Smooth muscle cell (in vitro differentiated cells): Measurements from ENCODE around the gene FKBP1A. TPM values are rescaled to one million over a fixed set of nuclear protein-coding genes. Genes with fewer than 3 reads are reported as not detected.

Source experiments
- DNase-seq: peaks from one replicate; lab custom pipeline; 2025; ENCODE audit not compliant: unreplicated experiment; lab: John Stamatoyannopoulos, UW
- H2AFZ ChIP-seq: fragments of 200-600 bp; sonication (generic); 2 replicates; pipeline ENCODE4 v1.6.0; 2016; ENCODE audit warnings: antibody characterized with exemption, low read depth, mild to moderate bottlenecking
- H3F3A ChIP-seq: fragments of 200-600 bp; sonication (generic); 2 replicates; pipeline ENCODE4 v1.6.0; 2017; ENCODE audit warnings: antibody characterized with exemption, low read depth
- H3K27ac ChIP-seq: fragments of 200-600 bp; sonication (generic); 2 replicates; pipeline ENCODE4 v1.5.1; 2016; ENCODE audit warnings: low read depth, mild to moderate bottlenecking
- H3K27me3 ChIP-seq: fragments of 200-600 bp; sonication (generic); 2 replicates; pipeline ENCODE4 v1.6.1; 2016; ENCODE audit warnings: low read depth, mild to moderate bottlenecking
- H3K36me3 ChIP-seq: fragments of 200-600 bp; sonication (generic); 2 replicates; pipeline ENCODE4 v1.5.1; 2016; ENCODE audit warnings: low read depth
- H3K4me1 ChIP-seq: fragments of 200-600 bp; sonication (generic); 2 replicates; pipeline ENCODE4 v1.5.1; 2016; ENCODE audit warnings: low read depth
- H3K4me2 ChIP-seq: fragments of 200-600 bp; sonication (generic); 2 replicates; pipeline ENCODE4 v1.6.0; 2016; ENCODE audit warnings: mild to moderate bottlenecking
- H3K4me3 ChIP-seq: fragments of 200-600 bp; sonication (generic); 2 replicates; pipeline ENCODE4 v1.5.1; 2016; ENCODE audit warnings: mild to moderate bottlenecking
- H3K79me2 ChIP-seq: fragments of 200-600 bp; sonication (generic); 2 replicates; pipeline ENCODE4 v1.6.0; 2016; ENCODE audit warnings: low read depth, mild to moderate bottlenecking
- H3K9ac ChIP-seq: fragments of 200-600 bp; sonication (generic); 2 replicates; pipeline ENCODE4 v1.6.0; 2016; ENCODE audit warnings: low read depth
- H3K9me3 ChIP-seq: fragments of 200-600 bp; sonication (generic); replicated peaks from 2 replicates; pipeline ENCODE4 v1.5.1; 2016; ENCODE audit warnings: low read depth
- H4K20me1 ChIP-seq: fragments of 200-600 bp; sonication (generic); 2 replicates; pipeline ENCODE4 v1.6.0; 2016; ENCODE audit warnings: low read depth
- CTCF ChIP-seq: fragments of 200-600 bp; sonication (generic); IDR thresholded peaks from 2 replicates; pipeline ENCODE4 v1.5.1; 2017; ENCODE audit warnings: borderline replicate concordance, mild to moderate bottlenecking, antibody characterized with exemption; ENCODE audit not compliant: insufficient read depth, poor library complexity, severe bottlenecking
- WGBS: methylation state at CpG from one replicate; pipeline ENCODE4 v1.1.7; 2016; ENCODE audit warnings: low lambda C conversion rate; 5-methylcytosine and 5-hydroxymethylcytosine counted together
- polyA plus RNA-seq: library from polyadenylated mRNA; unstranded; fragments of >200 nt; fragmentation: Nextera tagmentation; extraction: Ambion mirVana; gene quantifications from 2 replicates; pipeline ENCODE4 v1.2.1, GENCODE V29; 2016
- total RNA-seq: library from RNA; depleted of rRNA; stranded (reverse); fragments of >200 nt; gene quantifications from 2 replicates; pipeline ENCODE4 v1.2.3, GENCODE V29; 2014

The FKBP1A gene
- total RNA-seq (137 and 184 TPM in 2 replicates), polyA plus RNA-seq (150 and 163 TPM in 2 replicates)

- Histone ChIP-seq H3K4me2 (peak within 1 kb of the TSS; percentile 89), H3K27me3 (peaks cover 33% of the 10 kb centered on the region), H3K36me3 (no peaks in the 10 kb centered on the region), H3K4me3 (peak within 1 kb of the TSS; percentile 96), H4K20me1 (peaks cover 42% of the 10 kb centered on the region), H3K4me1 (peaks cover 10% of the 10 kb centered on the region), H3K27ac (peak within 1 kb of the TSS; percentile 61), H3K9ac (peak within 1 kb of the TSS; percentile 65), H2AFZ (peak within 1 kb of the TSS; percentile 82), H3K9me3 (no peaks in the 10 kb centered on the region), H3K79me2 (peaks cover 50% of the 10 kb centered on the region), H3F3A (no peaks in the 10 kb centered on the region)
- TF ChIP-seq CTCF = no peak
- 2% methylated on average over 44 of the region's 79 CpGs for WGBS
- peak; percentile 63 for DNase-seq
These were observed at the start of gene FKBP1A for GRCh38 chr20:1392693-1393506. FKBP1A (minus strand) TSS chr20:1393054; CDS start chr20:1392998, 56 bp downstream.

GRCh38 chr20:1442304-1442703 is 49.5 kb upstream of the FKBP1A start:
- Histone ChIP-seq H3K4me3 (no peak overlapping the region), H3K27me3 (no peaks in the 10 kb centered on the region), H2AFZ (no peak overlapping the region), H3K4me2 (no peak overlapping the region), H3F3A (no peaks in the 10 kb centered on the region), H3K79me2 (no peaks in the 10 kb centered on the region), H3K27ac (no peak overlapping the region), H4K20me1 (no peaks in the 10 kb centered on the region), H3K36me3 (peaks cover 2% of the 10 kb centered on the region), H3K4me1 (no peaks in the 10 kb centered on the region), H3K9ac (no peak overlapping the region), H3K9me3 (no peaks in the 10 kb centered on the region)
- no peak for TF ChIP-seq CTCF
- no peak for DNase-seq
- 93% methylated on average over 2 of the region's 2 CpGs for WGBS

DNA sequence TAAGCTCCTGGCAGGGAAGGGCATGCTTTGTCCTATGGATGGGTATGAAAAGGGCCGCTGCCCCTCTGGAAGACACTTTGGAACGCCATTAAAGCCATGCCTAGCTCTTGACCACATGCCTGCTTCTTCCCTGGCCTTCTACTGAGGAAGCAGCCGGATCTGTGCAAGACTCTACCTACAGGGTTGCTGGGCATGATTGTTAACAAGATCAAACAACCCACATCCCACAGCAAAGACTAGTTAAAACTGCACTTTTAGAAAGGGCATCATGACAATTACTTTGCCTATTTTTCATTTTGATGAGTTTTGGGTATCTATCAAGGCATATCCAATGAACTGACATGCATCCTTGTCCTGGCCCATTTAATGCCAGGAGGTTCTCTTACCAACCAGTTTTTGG is 48.3 kb upstream of the FKBP1A start:
- H3K9ac ChIP-seq = no peak overlapping the region
- WGBS = 98% methylated on average over 3 of the region's 3 CpGs

More for the DNA sequence above, 48.3 kb upstream of the FKBP1A start:
- Histone ChIP-seq H3K9me3 (no peaks in the 10 kb centered on the region), H4K20me1 (no peaks in the 10 kb centered on the region), H3K4me3 (no peak overlapping the region), H2AFZ (no peak overlapping the region), H3K4me2 (no peak overlapping the region), H3K27ac (no peak overlapping the region), H3K4me1 (no peaks in the 10 kb centered on the region), H3K36me3 (no peaks in the 10 kb centered on the region), H3F3A (no peaks in the 10 kb centered on the region), H3K79me2 (no peaks in the 10 kb centered on the region), H3K27me3 (no peaks in the 10 kb centered on the region)
- TF ChIP-seq CTCF = no peak
- DNase-seq = no peak
